Activated naive CD4-positive, alpha-beta T cell treated with Interleukin-2 at 50 U/mL for 16 hours (primary cell): ENCODE results near the gene TMEM151A.
"Not testable (repeated sequence)": the region's sequence is repeated elsewhere in the genome, so short reads cannot be mapped to it uniquely, and the experiment has no call there.

Experiments used
- DNase-seq: peaks from one replicate; pipeline ENCODE4 v3.0.0-alpha.2; 2020

Gene TMEM151A

GRCh38 chr11:66291706-66292542 lies at the start of gene TMEM151A:
Gene TMEM151A, plus strand, starts transcription at chr11:66291894. Its CDS starts 120 bp downstream, at chr11:66292014.
- DNase-seq: peak; percentile 34

GRCh38 chr11:66242095-66242765 lies 49.5 kb upstream of the TMEM151A start:
- no peak for DNase-seq

DNA sequence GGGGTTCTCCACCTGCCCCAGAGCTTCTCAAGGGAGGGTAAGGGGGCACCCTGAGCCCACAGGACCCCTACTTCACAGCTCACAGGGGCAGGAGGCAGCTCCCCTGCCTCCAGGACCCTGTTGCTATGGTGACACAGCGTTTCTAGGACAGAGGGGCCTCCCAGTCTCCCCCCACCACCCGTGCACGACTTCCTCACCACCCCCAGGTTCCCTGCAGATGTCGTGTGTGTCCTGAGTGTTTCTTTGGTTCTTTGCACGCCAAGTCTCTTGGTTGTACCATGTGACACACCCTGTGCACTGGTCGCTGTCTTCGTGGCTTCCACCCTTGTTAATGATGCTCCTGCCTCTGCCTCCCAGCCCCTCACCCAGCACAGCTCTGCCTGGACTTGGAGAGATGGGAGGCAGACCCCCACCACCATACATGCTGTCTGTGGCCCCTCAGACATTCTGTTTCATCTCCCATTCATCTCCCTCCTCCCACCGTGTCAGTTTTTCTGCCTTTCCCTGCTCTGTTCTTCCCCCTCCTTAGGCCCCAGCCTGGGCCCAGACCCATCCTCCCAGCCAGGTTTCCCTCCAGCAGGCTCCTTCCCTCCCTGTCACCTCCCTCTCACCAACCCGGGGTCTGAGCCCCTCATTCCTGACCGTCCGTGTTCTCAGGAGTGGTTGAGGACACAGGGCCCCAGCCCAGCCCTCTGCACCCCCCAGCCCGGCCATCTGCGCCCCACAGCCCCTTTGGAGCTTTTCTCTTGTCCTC lies 47.7 kb upstream of the TMEM151A start:
- no peak for DNase-seq

DNA sequence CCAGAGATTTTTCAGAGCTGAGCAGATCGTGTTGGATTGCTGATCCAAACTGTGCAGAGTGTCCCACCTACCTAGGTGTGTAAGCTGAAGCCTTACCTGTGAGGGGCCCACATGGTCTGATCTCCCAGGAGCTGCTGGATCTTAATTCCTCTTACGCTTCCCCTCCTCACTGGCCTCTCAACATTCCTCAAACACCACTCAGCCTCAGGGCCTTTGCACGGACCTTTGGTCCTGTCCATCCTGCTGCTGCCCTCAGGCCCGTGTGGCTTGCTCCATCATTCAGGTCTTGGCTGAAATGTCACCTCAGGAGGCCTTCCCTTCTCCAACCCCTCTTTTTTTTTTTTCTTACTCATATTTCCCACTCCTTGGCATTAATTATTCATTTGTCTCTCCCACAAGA lies 44.4 kb upstream of the TMEM151A start:
- DNase-seq: no peak

GRCh38 chr11:66247801-66248200 lies 43.9 kb upstream of the TMEM151A start:
- no peak for DNase-seq

DNA sequence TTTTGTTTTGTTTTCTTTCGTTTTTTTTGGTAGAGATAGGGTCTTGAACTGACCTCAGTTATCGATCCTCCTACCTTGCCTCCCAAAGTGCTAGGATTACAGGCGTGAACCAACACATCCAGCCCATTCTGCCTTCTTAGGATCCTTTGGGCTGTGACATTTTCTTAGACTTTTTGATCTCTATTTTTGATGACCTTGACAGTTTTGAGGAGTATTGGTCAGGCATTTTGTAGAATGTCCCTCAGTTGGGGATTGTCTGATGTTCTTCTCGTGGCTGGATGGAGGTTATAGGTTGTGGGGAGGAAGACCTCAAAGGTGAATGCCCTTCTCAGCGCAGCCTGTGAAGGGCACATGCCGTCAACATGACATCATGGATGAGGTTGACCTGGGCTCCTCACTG lies 42.8 kb upstream of the TMEM151A start:
- DNase-seq: no peak

DNA sequence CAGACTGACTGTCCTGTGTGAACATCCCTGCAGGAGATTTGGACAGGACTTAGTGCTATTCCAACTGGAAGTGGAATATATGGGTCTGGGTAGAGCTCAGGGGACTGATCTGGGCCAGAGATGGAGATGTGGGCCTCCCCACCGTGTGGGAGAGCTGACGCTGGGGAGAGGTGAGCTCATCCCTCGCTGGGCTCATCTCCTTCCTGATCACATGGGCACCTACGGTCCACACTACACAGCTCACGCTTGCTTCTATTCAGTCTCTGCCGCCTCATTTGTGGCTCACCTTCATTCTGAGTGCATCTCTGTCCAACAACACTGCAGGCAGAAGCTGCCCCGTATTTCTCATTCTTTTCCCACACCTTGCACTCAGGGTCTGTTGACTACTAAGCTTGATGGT lies 39.9 kb upstream of the TMEM151A start:
- no peak for DNase-seq

DNA sequence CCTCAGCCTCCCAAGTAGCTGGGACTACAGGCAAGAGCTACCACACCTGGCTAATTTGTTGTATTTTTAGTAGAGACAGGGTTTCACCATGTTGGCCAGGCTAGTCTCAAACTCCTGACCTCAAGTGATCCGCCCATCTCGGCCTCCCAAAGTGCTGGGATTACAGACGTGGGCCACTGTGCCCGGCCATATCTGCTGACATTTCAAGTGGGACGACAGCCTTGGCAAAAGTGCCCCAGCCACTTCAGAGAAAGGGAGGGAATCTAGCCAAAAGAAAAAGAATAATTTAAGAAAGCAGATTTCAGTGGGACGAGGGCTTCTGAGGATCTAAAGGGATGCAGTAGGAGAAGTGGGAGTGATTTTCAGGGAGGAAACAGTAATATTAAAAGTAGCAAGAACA lies 38.6 kb upstream of the TMEM151A start:
- DNase-seq: not testable (repeated sequence)

DNA sequence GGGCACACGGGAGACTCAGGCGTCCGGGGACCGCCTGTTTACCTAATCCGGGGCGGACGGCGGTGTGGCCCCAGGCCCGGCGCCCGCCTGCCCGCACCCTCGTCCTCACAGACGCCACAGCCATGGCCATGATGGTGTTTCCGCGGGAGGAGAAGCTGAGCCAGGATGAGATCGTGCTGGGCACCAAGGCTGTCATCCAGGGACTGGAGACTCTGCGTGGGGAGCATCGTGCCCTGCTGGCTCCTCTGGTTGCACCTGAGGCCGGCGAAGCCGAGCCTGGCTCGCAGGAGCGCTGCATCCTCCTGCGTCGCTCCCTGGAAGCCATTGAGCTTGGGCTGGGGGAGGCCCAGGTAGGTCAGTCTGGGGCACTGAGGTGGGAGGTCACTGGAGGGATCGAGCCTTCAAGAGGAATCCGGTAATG lies 33.2 kb upstream of the TMEM151A start:
- DNase-seq: no peak

DNA sequence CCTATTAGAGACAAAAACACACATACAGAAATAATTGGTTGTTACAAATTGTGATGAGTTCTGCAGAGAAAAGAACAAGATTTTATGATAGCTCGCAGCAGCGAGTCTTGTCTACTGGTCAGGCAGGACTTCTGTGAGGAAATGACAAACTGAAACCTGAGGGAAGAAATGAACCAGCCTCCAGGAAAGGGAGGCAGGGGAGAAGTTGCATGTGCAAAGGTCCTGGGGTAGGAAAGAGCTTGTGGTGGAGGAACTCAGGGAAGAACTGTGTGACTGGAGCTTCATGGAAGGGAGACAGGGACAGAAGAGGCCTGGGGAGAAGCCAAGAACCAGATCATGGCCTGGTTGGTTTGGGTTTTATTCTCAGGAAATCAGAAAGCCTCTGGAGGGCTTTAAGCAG lies 32.5 kb upstream of the TMEM151A start:
- DNase-seq: no peak

GRCh38 chr11:66259956-66260355 lies 31.7 kb upstream of the TMEM151A start:
- no peak for DNase-seq

DNA sequence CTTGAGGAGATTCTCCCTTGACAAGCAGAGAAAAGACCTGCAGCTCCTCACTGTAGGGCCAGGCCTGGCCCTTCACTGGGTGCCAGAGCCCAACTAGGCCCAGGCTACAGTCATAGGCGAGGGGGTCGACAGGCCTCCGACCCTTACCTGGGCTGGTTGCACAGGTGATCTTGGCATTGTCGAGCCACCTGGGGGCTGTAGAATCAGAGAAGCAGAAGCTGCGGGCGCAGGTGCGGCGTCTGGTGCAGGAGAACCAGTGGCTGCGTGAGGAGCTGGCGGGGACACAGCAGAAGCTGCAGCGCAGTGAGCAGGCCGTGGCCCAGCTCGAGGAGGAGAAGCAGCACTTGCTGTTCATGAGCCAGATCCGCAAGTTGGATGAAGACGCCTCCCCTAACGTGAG lies 30.1 kb upstream of the TMEM151A start:
- no peak for DNase-seq

DNA sequence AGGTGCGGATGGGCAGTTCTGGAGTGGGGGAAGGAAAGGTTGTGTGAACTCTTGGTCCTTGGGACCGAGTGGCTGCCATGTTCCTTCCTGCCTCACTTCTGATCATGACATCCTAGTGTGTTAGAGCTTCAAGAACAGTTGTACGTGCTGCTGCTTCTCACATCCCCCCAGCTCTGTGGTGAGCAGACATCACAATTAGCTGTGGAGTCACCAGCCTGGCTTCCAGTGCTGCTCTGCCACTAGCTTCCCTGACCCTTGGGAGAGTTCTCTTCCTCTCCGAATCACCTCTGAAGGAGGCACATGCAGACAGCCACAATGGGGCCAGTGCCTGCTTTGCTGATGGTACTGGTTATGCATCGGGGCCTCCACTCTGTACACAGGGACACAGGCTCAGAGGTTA lies 29.5 kb upstream of the TMEM151A start:
- no peak for DNase-seq

GRCh38 chr11:66262696-66263095 lies 29.0 kb upstream of the TMEM151A start:
- DNase-seq: no peak

DNA sequence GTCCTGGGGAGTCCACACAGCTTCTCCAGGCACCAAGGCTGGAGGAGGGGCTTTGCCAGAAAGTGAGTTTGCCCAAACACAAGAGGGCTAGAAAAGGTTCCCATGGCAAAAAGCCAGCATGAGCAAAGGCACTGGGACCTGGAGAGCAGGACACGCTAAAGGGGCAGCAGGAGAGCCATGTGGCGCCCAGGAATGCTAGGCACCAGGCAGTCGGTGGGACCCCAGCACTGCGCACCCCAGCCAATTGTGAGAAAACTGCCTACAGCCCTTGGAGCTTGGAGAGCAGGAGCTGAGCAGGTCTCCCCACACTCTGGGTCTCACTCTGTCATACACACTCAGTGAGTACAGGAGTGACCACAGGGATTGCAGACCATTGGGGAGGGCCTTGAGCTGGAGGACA lies 28.5 kb upstream of the TMEM151A start:
- no peak for DNase-seq

- no peak for DNase-seq
Measured at GRCh38 chr11:66263785-66264184, 27.9 kb upstream of the TMEM151A start.

GRCh38 chr11:66264383-66264782 lies 27.3 kb upstream of the TMEM151A start:
- no peak for DNase-seq

- peak; percentile 36 for DNase-seq
Measured at GRCh38 chr11:66264914-66265313, 26.8 kb upstream of the TMEM151A start.

DNA sequence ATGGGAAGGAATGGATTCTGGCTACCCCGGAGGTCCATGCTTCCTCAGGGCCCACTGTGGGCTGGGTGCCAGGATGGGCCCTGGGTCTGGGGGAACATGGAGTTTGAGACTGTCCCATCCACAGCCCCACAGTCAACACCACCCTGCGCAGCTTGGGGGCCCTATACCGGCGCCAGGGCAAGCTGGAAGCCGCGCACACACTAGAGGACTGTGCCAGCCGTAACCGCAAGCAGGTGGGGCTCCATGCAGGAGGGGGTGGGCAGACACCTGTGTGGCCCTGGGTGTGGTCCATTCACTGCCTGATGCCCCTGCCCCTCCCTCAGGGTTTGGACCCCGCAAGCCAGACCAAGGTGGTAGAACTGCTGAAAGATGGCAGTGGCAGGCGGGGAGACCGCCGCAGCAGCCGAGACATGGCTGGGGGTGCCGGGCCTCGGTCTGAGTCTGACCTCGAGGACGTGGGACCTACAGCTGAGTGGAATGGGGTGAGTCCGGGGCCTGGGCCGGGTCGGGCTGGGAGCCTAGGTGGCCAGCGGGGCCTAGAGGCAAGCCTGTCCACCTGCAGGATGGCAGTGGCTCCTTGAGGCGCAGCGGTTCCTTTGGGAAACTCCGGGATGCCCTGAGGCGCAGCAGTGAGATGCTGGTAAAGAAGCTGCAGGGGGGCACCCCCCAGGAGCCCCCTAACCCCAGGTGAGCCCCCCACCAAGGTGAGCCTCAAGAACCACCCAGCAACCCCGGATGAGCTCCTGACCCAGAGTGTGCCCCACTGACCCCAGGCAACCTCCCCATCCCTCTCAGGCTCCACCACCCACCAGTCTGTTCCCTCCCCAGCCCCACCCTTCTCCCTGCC lies 25.9 kb upstream of the TMEM151A start:
- DNase-seq: no peak

GRCh38 chr11:66266378-66267038 lies 25.2 kb upstream of the TMEM151A start:
- DNase-seq: no peak

DNA sequence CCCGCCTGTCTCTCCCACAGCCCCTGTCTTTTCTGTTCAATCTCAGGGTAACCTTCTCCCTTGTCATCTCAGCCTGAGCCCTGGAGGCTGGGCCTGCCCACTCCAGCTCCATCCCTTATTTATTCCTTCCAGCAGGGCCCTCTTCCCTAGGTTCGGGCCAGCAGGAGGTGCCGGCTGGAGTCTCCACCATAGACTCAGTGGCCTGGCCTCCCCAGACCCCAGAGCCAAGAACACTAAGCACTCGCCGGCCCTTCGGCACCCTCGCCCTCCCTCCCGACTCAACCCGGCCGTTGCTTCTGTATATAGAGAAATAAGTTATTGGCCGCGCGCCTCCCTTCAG lies 24.7 kb upstream of the TMEM151A start:
- no peak for DNase-seq
